GM12878 (cell line): ENCODE results near the gene SHC1. TPM values are rescaled to one million over a fixed set of nuclear protein-coding genes. Genes with fewer than 3 reads are reported as not detected.

Experiments used
- BACH1 ChIP-seq: fragments of 450-650 bp; IDR thresholded peaks from 2 replicates; pipeline ENCODE4 v1.6.1; 2017; ENCODE audit warnings: mild to moderate bottlenecking, borderline replicate concordance
- BMI1 ChIP-seq: fragments of 450-650 bp; IDR thresholded peaks from 2 replicates; pipeline ENCODE4 v1.6.1; 2016; ENCODE audit warnings: mild to moderate bottlenecking, moderate library complexity, borderline replicate concordance
- CBFB ChIP-seq: IDR thresholded peaks from 2 replicates; pipeline ENCODE4 v1.6.1; 2016; ENCODE audit warnings: antibody characterized with exemption, low read depth
- CTCF ChIP-seq, 3 experiments: IDR thresholded peaks in 2 of 3; conservative IDR thresholded peaks in 1 of 3; 2 replicates each; pipeline ENCODE4 v1.5.1; 2011; ENCODE audit warnings: low read depth in 3 of 3, low read length in 3 of 3, mild to moderate bottlenecking in 3 of 3, control low read depth in 2 of 3, moderate library complexity in 2 of 3, inconsistent platforms in 1 of 3, mixed read lengths in 1 of 3; ENCODE audit not compliant: control insufficient read depth in 2 of 3, insufficient read depth in 1 of 3; ENCODE audit errors: extremely low read depth in 1 of 3
- GATAD2B ChIP-seq: fragments of 450-650 bp; conservative IDR thresholded peaks from 2 replicates; pipeline ENCODE4 v1.6.1; 2017; ENCODE audit warnings: low read depth, mild to moderate bottlenecking, moderate library complexity
- IKZF1 ChIP-seq: fragments of 450-650 bp; conservative IDR thresholded peaks from 2 replicates; pipeline ENCODE4 v1.6.1; 2017; ENCODE audit warnings: antibody characterized with exemption, mild to moderate bottlenecking
- KAT2A ChIP-seq: conservative IDR thresholded peaks from 2 replicates; pipeline ENCODE4 v1.6.1; 2011; ENCODE audit warnings: low read depth, low read length; ENCODE audit not compliant: control insufficient read depth
- KLF5 ChIP-seq: fragments of 450-650 bp; IDR thresholded peaks from 2 replicates; pipeline ENCODE4 v1.6.1; 2014; ENCODE audit warnings: mild to moderate bottlenecking; ENCODE audit not compliant: partially characterized antibody
- LARP7 ChIP-seq: fragments of 450-650 bp; IDR thresholded peaks from 2 replicates; pipeline ENCODE4 v1.6.1; 2017; ENCODE audit warnings: mild to moderate bottlenecking
- MXI1 ChIP-seq: fragments of 150-350 bp; IDR thresholded peaks from 2 replicates; pipeline ENCODE4 v1.6.1; 2011; ENCODE audit warnings: low read depth, mild to moderate bottlenecking, inconsistent platforms, low read length, improper control_type of control experiment
- MYB ChIP-seq: fragments of 150-350 bp; IDR thresholded peaks from 2 replicates; pipeline ENCODE4 v1.6.1; 2014; ENCODE audit warnings: mild to moderate bottlenecking, low read depth, low read length, borderline replicate concordance
- NFIC ChIP-seq: IDR thresholded peaks from 2 replicates; pipeline ENCODE4 v1.6.1; 2012; ENCODE audit warnings: low read depth, mild to moderate bottlenecking, inconsistent platforms, low read length, moderate library complexity
- NR2C1 ChIP-seq: fragments of 450-650 bp; IDR thresholded peaks from 2 replicates; pipeline ENCODE4 v1.6.1; 2017; ENCODE audit warnings: antibody characterized with exemption, mild to moderate bottlenecking, moderate library complexity
- NR2C2 ChIP-seq: IDR thresholded peaks from 2 replicates; pipeline ENCODE4 v1.6.1; 2011; ENCODE audit warnings: borderline replicate concordance, low read depth; ENCODE audit not compliant: control insufficient read depth, insufficient read length
- NR2F1 ChIP-seq: fragments of 450-650 bp; conservative IDR thresholded peaks from 2 replicates; pipeline ENCODE4 v1.6.1; 2017; ENCODE audit warnings: mild to moderate bottlenecking
- PRDM15 ChIP-seq: fragments of 450-650 bp; formaldehyde crosslinking; IDR thresholded peaks from 2 replicates; pipeline ENCODE4 v1.4.0; 2020; ENCODE audit warnings: mild to moderate bottlenecking, moderate library complexity
- RAD21 ChIP-seq: IDR thresholded peaks from 2 replicates; pipeline ENCODE4 v1.6.1; 2011; ENCODE audit warnings: mild to moderate bottlenecking, low read depth, low read length, moderate library complexity; ENCODE audit not compliant: insufficient read depth
- RB1 ChIP-seq: fragments of 450-650 bp; formaldehyde crosslinking; IDR thresholded peaks from 2 replicates; pipeline ENCODE4 v1.6.1; 2017; ENCODE audit warnings: mild to moderate bottlenecking, borderline replicate concordance
- RBBP5 ChIP-seq: fragments of 200-600 bp; sonication (generic); conservative IDR thresholded peaks from 2 replicates; pipeline ENCODE4 v1.6.1; 2016
- SIN3A ChIP-seq: IDR thresholded peaks from 2 replicates; pipeline ENCODE4 v1.6.1; 2012; ENCODE audit warnings: low read depth, low read length, improper control_type of control experiment
- SMAD1 ChIP-seq: fragments of 450-650 bp; IDR thresholded peaks from 2 replicates; pipeline ENCODE4 v1.6.1; 2018; ENCODE audit warnings: mild to moderate bottlenecking, low read depth; ENCODE audit not compliant: partially characterized antibody
- SMC3 ChIP-seq: IDR thresholded peaks from 2 replicates; pipeline ENCODE4 v1.6.1; 2011; ENCODE audit warnings: low read length, improper control_type of control experiment, borderline replicate concordance
- TARDBP ChIP-seq: IDR thresholded peaks from 2 replicates; pipeline ENCODE4 v1.6.1; 2016; ENCODE audit warnings: borderline replicate concordance
- ZBTB33 ChIP-seq: fragments of 450-650 bp; IDR thresholded peaks from 2 replicates; pipeline ENCODE4 v1.6.1; 2017; ENCODE audit warnings: mild to moderate bottlenecking
- ZNF384 ChIP-seq: IDR thresholded peaks from 2 replicates; pipeline ENCODE4 v1.6.1; 2012; ENCODE audit warnings: low read depth, mild to moderate bottlenecking, low read length, improper control_type of control experiment, borderline replicate concordance
- polyA plus RNA-seq, 11 experiments: library from polyadenylated mRNA; depleted of rRNA in 4 of 11; unstranded in 6 of 11; stranded (reverse) in 5 of 11; fragments of >200 nt; fragmentation: Nextera tagmentation in 4 of 11; fragmentation: Illumina TruSeq in 1 of 11; extraction: Ambion mirVana in 4 of 11; extraction: Trizol in 1 of 11; gene quantifications; 1 replicate in 1 of 11; 2 replicates in 10 of 11; pipeline versions ENCODE4 v1.2.1 to v1.2.3, GENCODE V29; 2011 to 2016; ENCODE audit warnings: inconsistent platforms in 2 of 11, missing spikeins in 2 of 11, low read depth in 1 of 11
- total RNA-seq, 4 experiments: library from RNA; depleted of rRNA in 3 of 4; stranded (reverse); fragments of >200 nt in 3 of 4; fragmentation: Illumina TruSeq in 1 of 4; extraction: Trizol in 1 of 4; gene quantifications; 2 replicates each; pipeline versions ENCODE4 v1.2.1 to v1.2.3, GENCODE V29; 2013 to 2021

SHC1 gene
- total and polyA plus RNA-seq, 10 of the 15 experiments (the other 5 are each of a cell fraction or from before 2014, with no cell fraction given): 2.6 to 49.3 (median 25.2) TPM

GRCh38 chr1:155000726-155001424 is 30.3 kb upstream of the SHC1 start (continued):
- no peak for TF ChIP-seq NR2C2
- TF ChIP-seq LARP7: peak; percentile 69
- TF ChIP-seq CTCF (IDR thresholded peaks at IDR 0.05 in 2 of 3, conservative IDR thresholded peaks at IDR 0.05 in 1 of 3; ENCODE audit: control insufficient read depth in 2 of 3, extremely low read depth in 1 of 3, insufficient read depth in 1 of 3, low read depth in 3 of 3, low read length in 3 of 3): no peak
- no peak for TF ChIP-seq ZNF384
- TF ChIP-seq BMI1: no peak
- TF ChIP-seq BACH1: peak; percentile 81
- no peak; the same call in none of the 2 replicates for TF ChIP-seq MXI1
- no peak for TF ChIP-seq PRDM15 (CRISPR knock-in tag)
- TF ChIP-seq CBFB: 0 out of 2 replicates have a peak, but pooled peaks have one; percentile 62
- TF ChIP-seq GATAD2B: peak; percentile 93
- TF ChIP-seq KAT2A: no peak
- TF ChIP-seq SMAD1: no peak
- 0 out of 2 replicates have a peak, but pooled peaks have one; percentile 29 for TF ChIP-seq ZBTB33
- no peak for TF ChIP-seq RAD21
- TF ChIP-seq TARDBP: no peak
- TF ChIP-seq RB1: peak; percentile 97; the same call in 1 of the 2 replicates
- TF ChIP-seq MYB: no peak
- TF ChIP-seq NFIC: no peak
- TF ChIP-seq IKZF1: peak; percentile 85
- peak; percentile 93 for TF ChIP-seq NR2F1
- TF ChIP-seq RBBP5: no peak
- TF ChIP-seq KLF5: peak; percentile 82
- no peak for TF ChIP-seq SMC3
- peak; percentile 50 for TF ChIP-seq NR2C1
- no peak for TF ChIP-seq SIN3A
